ENCODE data around the gene POU2AF3.

DNA sequence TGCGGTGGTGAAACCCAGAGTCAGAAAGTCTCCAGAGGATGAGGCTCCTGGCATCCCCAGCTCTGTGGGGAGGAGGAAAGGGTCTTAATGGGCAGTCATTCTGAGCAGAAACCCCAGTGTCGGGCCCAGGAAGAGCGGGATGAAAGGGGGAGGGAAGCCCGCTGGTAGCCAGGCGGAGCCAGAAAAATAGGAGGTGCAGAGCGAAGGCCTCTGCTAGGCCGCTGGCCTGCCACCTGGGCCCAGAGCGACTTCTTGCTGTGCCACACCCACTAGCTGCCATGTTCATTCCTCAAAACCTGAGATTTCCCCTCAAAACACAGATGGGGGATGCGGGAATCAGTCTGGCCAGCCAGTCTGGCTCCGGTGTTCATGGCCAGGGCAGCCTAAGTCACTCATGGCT lies 650 bp upstream of the POU2AF3 start:
- TF ChIP-seq, protein P1, sequence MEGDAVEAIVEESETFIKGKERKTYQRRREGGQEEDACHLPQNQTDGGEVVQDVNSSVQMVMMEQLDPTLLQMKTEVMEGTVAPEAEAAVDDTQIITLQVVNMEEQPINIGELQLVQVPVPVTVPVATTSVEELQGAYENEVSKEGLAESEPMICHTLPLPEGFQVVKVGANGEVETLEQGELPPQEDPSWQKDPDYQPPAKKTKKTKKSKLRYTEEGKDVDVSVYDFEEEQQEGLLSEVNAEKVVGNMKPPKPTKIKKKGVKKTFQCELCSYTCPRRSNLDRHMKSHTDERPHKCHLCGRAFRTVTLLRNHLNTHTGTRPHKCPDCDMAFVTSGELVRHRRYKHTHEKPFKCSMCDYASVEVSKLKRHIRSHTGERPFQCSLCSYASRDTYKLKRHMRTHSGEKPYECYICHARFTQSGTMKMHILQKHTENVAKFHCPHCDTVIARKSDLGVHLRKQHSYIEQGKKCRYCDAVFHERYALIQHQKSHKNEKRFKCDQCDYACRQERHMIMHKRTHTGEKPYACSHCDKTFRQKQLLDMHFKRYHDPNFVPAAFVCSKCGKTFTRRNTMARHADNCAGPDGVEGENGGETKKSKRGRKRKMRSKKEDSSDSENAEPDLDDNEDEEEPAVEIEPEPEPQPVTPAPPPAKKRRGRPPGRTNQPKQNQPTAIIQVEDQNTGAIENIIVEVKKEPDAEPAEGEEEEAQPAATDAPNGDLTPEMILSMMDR (IDR thresholded peaks at IDR 0.05), result no peak
- no peak for TF ChIP-seq POLR2A (IDR thresholded peaks at IDR 0.05)

Data from adrenal gland (tissue), 5 donors.